C4-2B (cell line): ENCODE results near the gene FNDC3B.
"Not testable (repeated sequence)": the region's sequence is repeated elsewhere in the genome, so short reads cannot be mapped to it uniquely, and the experiment has no call there.

ENCODE experiments used
- H3K27ac ChIP-seq: fragments of 450-650 bp; 2 replicates; pipeline ENCODE4 v1.5.1; 2017
- CTCF ChIP-seq: fragments of 450-650 bp; conservative IDR thresholded peaks from 2 replicates; pipeline ENCODE4 v1.5.1; 2017; ENCODE audit warnings: mild to moderate bottlenecking
- ZFX ChIP-seq: fragments of 450-650 bp; IDR thresholded peaks from 2 replicates; pipeline ENCODE4 v1.6.1; 2017

The FNDC3B gene

DNA sequence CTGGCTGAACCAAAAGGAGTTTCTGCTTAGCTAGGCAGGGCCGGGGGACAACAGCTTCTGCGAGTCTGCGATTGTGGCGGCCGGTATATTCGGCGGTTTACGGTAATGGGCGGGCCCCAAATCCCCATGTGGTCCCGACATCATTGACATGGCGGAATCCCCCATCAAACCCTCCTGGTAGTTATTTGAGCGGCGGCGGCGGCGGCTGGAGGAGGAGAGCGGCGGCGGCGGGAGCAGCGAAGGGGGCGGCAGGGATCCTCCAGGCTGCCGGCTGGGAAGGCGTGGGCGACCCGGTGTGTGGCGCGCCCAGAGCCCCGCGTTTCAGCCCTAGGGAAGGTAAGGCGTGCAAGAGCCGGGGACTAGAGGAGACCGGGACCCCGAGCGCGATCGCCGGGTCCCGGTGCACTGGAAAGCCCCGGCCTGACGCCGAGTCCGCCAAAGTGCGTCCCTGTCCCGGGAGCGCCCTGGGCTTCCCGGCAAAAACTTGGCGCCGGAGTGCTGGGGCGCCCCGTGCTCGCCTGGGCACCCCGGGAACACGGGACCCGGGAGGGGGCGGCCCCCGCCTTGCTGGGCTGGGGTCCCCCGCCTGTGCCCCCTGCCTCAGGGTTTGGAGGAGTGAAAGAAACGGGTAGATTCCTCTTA is at the start of gene FNDC3B:
Gene FNDC3B, plus strand, starts transcription at position 143 of the 642 bp plus-strand sequence. CDS start 72,902 bp downstream, outside the sequence.
- H3K27ac ChIP-seq: peak within 1 kb of the TSS; percentile 99
- TF ChIP-seq ZFX (0 out of 2 replicates have a peak, but pooled peaks have one; percentile 15), CTCF (no peak)

GRCh38 chr3:171990239-171990638 is 49.1 kb upstream of the FNDC3B start:
- H3K27ac ChIP-seq: not testable (repeated sequence)

DNA sequence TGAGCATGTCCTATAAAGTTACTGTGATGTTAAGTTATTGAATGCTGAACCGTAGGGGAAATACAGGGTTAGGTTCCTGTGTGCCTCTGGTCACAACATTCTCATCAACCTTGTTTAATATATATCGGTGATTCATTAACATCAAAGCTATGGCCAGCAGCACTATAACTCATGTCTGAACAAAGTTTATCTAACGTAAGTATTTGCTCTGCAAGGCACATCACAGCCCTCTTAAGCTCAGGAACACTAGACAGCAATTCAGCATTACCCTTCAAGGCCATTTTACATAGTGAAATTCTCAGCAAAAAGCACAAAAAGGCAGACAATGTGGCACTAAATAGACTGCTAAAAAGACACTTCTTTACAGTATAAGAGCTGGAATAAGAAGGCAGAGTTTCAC is 48.2 kb upstream of the FNDC3B start:
- H3K27ac ChIP-seq: no peak overlapping the region
- TF ChIP-seq ZFX (no peak), CTCF (no peak)

- H3K27ac ChIP-seq: no peak overlapping the region
- TF ChIP-seq ZFX (no peak), CTCF (no peak)
Measured at GRCh38 chr3:171994646-171995428, 44.5 kb upstream of the FNDC3B start.

- no peak overlapping the region for H3K27ac ChIP-seq
- TF ChIP-seq ZFX (no peak), CTCF (no peak)
Measured at GRCh38 chr3:171995486-171995885, 43.9 kb upstream of the FNDC3B start.

DNA sequence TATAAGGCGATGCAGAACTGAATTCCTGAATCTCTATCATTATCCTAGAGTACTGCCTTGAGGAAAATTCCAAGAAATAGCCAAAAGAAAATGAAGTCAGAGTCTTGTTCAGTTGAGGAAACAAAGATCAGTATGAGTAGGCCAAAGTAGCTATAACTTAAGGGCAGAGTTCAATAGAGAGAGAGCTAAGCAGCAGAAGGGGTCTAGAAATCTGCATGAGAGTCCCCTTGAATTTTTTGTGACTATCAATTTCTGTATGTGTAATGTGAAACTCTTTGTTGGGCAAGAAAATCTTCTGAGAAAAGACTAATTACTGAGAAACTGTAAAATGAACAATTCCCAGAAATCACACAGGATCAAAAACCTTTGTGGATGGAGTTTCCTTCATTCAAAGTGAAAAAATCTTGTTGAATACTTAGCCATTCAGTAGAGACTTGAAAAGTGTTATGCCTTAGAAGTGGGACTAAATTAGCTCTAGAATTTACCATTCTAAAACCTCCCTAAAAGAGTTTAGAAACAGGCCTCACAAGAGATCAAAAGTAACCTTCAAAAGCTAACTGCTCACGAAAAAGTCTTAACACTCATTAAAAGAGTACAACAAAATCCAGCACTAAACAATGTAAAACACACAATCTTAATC is 43.1 kb upstream of the FNDC3B start:
- TF ChIP-seq CTCF: no peak
- TF ChIP-seq ZFX: no peak
- H3K27ac ChIP-seq: no peak overlapping the region

DNA sequence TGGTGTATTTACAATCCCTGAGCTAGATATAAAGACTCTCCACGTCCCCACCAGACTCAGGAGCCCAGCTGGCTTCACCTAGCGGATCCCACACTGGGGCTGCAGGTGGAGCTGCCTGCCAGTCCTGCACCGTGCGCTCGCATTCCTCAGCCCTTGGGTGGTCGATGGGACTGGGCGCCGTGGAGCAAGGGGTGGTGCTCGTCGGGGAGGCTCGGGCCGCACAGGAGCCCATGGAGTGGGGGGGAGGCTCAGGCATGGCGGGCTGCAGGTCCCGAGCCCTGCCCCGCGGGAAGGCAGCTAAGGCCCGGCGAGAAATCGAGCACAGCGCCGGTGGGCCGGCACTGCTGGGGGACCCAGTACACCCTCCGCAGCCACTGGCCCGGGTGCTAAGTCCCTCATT is 40.6 kb upstream of the FNDC3B start:
- H3K27ac ChIP-seq: not testable (repeated sequence)

DNA sequence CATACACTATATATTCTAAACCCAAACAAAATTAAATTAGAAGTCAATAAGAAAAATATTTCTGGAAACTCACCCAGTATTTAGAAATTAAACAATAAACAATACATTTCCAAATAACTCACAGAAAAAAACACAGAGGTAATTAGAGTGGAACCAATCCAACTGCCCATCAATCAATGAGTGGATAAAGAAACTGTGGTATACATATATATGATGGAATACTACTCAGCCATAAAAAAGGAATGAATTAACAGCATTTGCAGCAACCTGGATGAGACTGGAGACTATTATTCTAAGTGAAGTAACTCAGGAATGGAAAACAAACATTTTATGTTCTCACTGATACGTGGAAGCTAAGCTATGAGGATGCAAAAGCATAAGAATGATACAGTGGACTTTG is 37.8 kb upstream of the FNDC3B start:
- H3K27ac ChIP-seq: not testable (repeated sequence)
